ENCODE data around the gene NBPF3. TPM values are rescaled to one million over a fixed set of nuclear protein-coding genes. Genes with fewer than 3 reads are reported as not detected.
A peak's percentile ranks its signal among the peaks of the same experiment; 100 is the strongest.
"Not testable (repeated sequence)": the region's sequence is repeated elsewhere in the genome, so short reads cannot be mapped to it uniquely, and the experiment has no call there.

The NBPF3 gene
- total RNA-seq, 2 experiments from 2014 or later, result 8.2 to 8.5 TPM

DNA sequence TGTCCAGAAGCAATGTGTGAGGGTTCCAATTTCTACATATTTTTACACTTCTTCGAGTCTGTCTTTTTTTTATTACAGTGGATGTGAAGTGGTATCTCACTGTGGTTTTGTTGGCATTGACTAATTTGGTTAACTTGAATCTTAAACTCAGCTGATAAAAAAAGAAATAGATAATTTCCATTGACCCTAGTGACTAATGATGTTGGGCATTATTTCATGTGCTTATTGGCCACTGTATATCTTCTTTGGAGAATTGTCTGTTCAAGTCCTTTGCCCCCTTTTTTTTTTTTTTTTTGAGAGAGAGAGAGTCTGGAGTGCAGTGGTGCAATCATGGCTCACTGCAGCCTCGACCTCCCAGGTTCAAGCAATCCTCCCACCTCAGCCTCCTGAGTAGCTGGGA is 33.3 kb upstream of the NBPF3 start:
- TF ChIP-seq, protein P1, sequence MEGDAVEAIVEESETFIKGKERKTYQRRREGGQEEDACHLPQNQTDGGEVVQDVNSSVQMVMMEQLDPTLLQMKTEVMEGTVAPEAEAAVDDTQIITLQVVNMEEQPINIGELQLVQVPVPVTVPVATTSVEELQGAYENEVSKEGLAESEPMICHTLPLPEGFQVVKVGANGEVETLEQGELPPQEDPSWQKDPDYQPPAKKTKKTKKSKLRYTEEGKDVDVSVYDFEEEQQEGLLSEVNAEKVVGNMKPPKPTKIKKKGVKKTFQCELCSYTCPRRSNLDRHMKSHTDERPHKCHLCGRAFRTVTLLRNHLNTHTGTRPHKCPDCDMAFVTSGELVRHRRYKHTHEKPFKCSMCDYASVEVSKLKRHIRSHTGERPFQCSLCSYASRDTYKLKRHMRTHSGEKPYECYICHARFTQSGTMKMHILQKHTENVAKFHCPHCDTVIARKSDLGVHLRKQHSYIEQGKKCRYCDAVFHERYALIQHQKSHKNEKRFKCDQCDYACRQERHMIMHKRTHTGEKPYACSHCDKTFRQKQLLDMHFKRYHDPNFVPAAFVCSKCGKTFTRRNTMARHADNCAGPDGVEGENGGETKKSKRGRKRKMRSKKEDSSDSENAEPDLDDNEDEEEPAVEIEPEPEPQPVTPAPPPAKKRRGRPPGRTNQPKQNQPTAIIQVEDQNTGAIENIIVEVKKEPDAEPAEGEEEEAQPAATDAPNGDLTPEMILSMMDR (IDR thresholded peaks at IDR 0.05), result no peak
- CTCF ChIA-PET, result no interaction called here
- Mint-ChIP-seq H3K9me3 (no peaks in the 10 kb centered on the region), H3K4me1 (ENCODE audit: low read depth) (no peaks in the 10 kb centered on the region), H3K36me3 (ENCODE audit: low read depth) (no peaks in the 10 kb centered on the region), H3K27ac (no peak overlapping the region), H3K27me3 (peaks cover 5% of the 10 kb centered on the region), H3K4me3 (no peak overlapping the region)
- H3K27ac ChIP-seq (ENCODE audit: low read depth in 1 of 2, low read length in 2 of 2), result no peak overlapping the region
- DNase-seq (no peak), ATAC-seq (ENCODE audit: poor library complexity) (no peak)
- no peaks in the 10 kb centered on the region for H3K4me1 ChIP-seq (ENCODE audit: insufficient read depth, low read length)
- intact Hi-C loops (cut with DNase I, micrococcal nuclease), result no loop called here
- no peak overlapping the region for H3K4me3 ChIP-seq (ENCODE audit: low read length)
- H3K9me3 ChIP-seq (ENCODE audit: control insufficient read depth in 1 of 2, insufficient read depth in 1 of 2, low read length in 2 of 2), result no peaks in the 10 kb centered on the region
- POLR2A ChIA-PET, result no interaction called here
- H3K36me3 ChIP-seq (ENCODE audit: insufficient read depth, low read length), result no peaks in the 10 kb centered on the region
- H3K27me3 ChIP-seq (ENCODE audit: control insufficient read depth in 1 of 2, insufficient read depth in 2 of 2, low read length in 2 of 2), result no peaks in the 10 kb centered on the region

- H3K4me1 Mint-ChIP-seq (ENCODE audit: low read depth); POLR2A ChIA-PET; H3K4me3 Mint-ChIP-seq; CTCF ChIA-PET; H3K9me3 ChIP-seq (ENCODE audit: control insufficient read depth in 1 of 2, insufficient read depth in 1 of 2, low read length in 2 of 2); H3K27me3 ChIP-seq (ENCODE audit: control insufficient read depth in 1 of 2, insufficient read depth in 2 of 2, low read length in 2 of 2); intact Hi-C loops (cut with DNase I, micrococcal nuclease); H3K36me3 Mint-ChIP-seq (ENCODE audit: low read depth); H3K27ac Mint-ChIP-seq; H3K27me3 Mint-ChIP-seq; ATAC-seq (ENCODE audit: poor library complexity); H3K27ac ChIP-seq (ENCODE audit: low read depth in 1 of 2, low read length in 2 of 2); DNase-seq; H3K9me3 Mint-ChIP-seq; H3K36me3 ChIP-seq (ENCODE audit: insufficient read depth, low read length); H3K4me1 ChIP-seq (ENCODE audit: insufficient read depth, low read length); H3K4me3 ChIP-seq (ENCODE audit: low read length): not testable (repeated sequence)
These were observed 30.0 kb upstream of the NBPF3 start for GRCh38 chr1:21409897-21410296.

DNA sequence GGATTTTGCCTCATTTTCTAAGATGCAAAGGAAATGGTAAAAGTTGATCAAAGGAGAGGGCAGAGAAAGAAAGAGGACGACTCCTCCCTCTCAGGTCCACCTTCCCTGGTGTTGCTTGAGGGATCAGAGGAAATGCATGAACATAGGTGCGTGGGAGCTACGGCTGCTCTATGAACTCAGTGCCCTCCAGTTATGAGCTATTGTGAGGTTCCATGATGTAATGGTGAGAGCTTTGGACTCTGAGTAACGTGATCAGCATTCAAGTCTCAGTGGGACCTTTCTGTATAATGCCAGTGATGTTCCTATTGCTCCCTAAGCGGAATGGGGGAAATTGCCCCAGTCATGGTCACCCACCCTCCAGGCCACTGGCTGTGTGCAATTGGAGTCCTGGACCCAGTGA is 25.9 kb upstream of the NBPF3 start:
- H3K27ac ChIP-seq (ENCODE audit: low read depth in 1 of 2, low read length in 2 of 2), result no peak overlapping the region
- Mint-ChIP-seq H3K9me3 (no peaks in the 10 kb centered on the region), H3K27ac (no peak overlapping the region), H3K27me3 (peaks cover 24% of the 10 kb centered on the region), H3K4me1 (ENCODE audit: low read depth) (no peaks in the 10 kb centered on the region), H3K36me3 (ENCODE audit: low read depth) (no peaks in the 10 kb centered on the region), H3K4me3 (no peak overlapping the region)
- DNase-seq, result no peak
- ATAC-seq (ENCODE audit: poor library complexity), result no peak
- intact Hi-C loops (cut with DNase I, micrococcal nuclease), result no loop called here
- TF ChIP-seq, protein P1 (IDR thresholded peaks at IDR 0.05), result no peak
- H3K9me3 ChIP-seq (ENCODE audit: control insufficient read depth in 1 of 2, insufficient read depth in 1 of 2, low read length in 2 of 2), result no peaks in the 10 kb centered on the region
- H3K27me3 ChIP-seq (ENCODE audit: control insufficient read depth in 1 of 2, insufficient read depth in 2 of 2, low read length in 2 of 2), result no peaks in the 10 kb centered on the region
- H3K4me1 ChIP-seq (ENCODE audit: insufficient read depth, low read length), result no peaks in the 10 kb centered on the region
- no peak overlapping the region for H3K4me3 ChIP-seq (ENCODE audit: low read length)
- ChIA-PET CTCF (no interaction called here), POLR2A (no interaction called here)
- H3K36me3 ChIP-seq (ENCODE audit: insufficient read depth, low read length), result no peaks in the 10 kb centered on the region

DNA sequence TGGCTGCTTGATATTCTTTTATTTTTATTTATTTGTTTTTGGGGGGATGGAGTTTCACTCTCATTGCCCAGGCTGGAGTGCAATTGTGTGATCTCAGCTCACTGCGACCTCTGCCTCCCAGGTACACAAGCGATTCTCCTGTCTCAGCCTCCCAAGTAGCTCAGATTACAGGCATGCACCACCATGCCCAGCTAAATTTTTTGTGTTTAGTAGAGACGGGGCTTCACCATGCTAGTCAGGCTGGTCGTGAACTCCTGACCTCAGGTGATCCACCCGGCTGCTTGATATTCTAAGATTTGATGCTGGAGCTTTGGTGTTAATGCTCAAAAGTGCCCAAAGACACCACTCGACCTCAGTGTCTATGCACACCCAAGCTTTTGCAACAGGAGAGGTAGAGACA is 19.6 kb upstream of the NBPF3 start:
- H3K36me3 ChIP-seq (ENCODE audit: insufficient read depth, low read length); H3K9me3 ChIP-seq (ENCODE audit: control insufficient read depth in 1 of 2, insufficient read depth in 1 of 2, low read length in 2 of 2); H3K27me3 ChIP-seq (ENCODE audit: control insufficient read depth in 1 of 2, insufficient read depth in 2 of 2, low read length in 2 of 2); ATAC-seq (ENCODE audit: poor library complexity); H3K9me3 Mint-ChIP-seq; H3K27ac Mint-ChIP-seq; DNase-seq; H3K4me1 Mint-ChIP-seq (ENCODE audit: low read depth); H3K36me3 Mint-ChIP-seq (ENCODE audit: low read depth); CTCF ChIA-PET; H3K4me3 ChIP-seq (ENCODE audit: low read length); H3K4me3 Mint-ChIP-seq; H3K27ac ChIP-seq (ENCODE audit: low read depth in 1 of 2, low read length in 2 of 2); intact Hi-C loops (cut with DNase I, micrococcal nuclease); POLR2A ChIA-PET; H3K4me1 ChIP-seq (ENCODE audit: insufficient read depth, low read length): not testable (repeated sequence)
- H3K27me3 Mint-ChIP-seq, result peaks cover 37% of the 10 kb centered on the region

GRCh38 chr1:21421307-21421706 is 18.6 kb upstream of the NBPF3 start:
- ATAC-seq (ENCODE audit: poor library complexity); H3K4me1 Mint-ChIP-seq (ENCODE audit: low read depth); H3K27ac Mint-ChIP-seq; DNase-seq; H3K9me3 ChIP-seq (ENCODE audit: control insufficient read depth in 1 of 2, insufficient read depth in 1 of 2, low read length in 2 of 2); H3K9me3 Mint-ChIP-seq; H3K27ac ChIP-seq (ENCODE audit: low read depth in 1 of 2, low read length in 2 of 2); H3K4me1 ChIP-seq (ENCODE audit: insufficient read depth, low read length); H3K36me3 Mint-ChIP-seq (ENCODE audit: low read depth); H3K36me3 ChIP-seq (ENCODE audit: insufficient read depth, low read length); H3K27me3 ChIP-seq (ENCODE audit: control insufficient read depth in 1 of 2, insufficient read depth in 2 of 2, low read length in 2 of 2); H3K4me3 Mint-ChIP-seq; intact Hi-C loops (cut with DNase I, micrococcal nuclease); CTCF ChIA-PET; H3K4me3 ChIP-seq (ENCODE audit: low read length); POLR2A ChIA-PET: not testable (repeated sequence)
- peaks cover 34% of the 10 kb centered on the region for H3K27me3 Mint-ChIP-seq

- intact Hi-C loops (cut with DNase I, micrococcal nuclease); H3K27ac Mint-ChIP-seq; DNase-seq; H3K27ac ChIP-seq (ENCODE audit: low read depth in 1 of 2, low read length in 2 of 2); CTCF ChIA-PET; H3K4me3 Mint-ChIP-seq; H3K9me3 Mint-ChIP-seq; H3K36me3 Mint-ChIP-seq (ENCODE audit: low read depth); H3K4me1 Mint-ChIP-seq (ENCODE audit: low read depth); H3K4me1 ChIP-seq (ENCODE audit: insufficient read depth, low read length); POLR2A ChIA-PET; H3K36me3 ChIP-seq (ENCODE audit: insufficient read depth, low read length); H3K4me3 ChIP-seq (ENCODE audit: low read length); H3K27me3 ChIP-seq (ENCODE audit: control insufficient read depth in 1 of 2, insufficient read depth in 2 of 2, low read length in 2 of 2); H3K9me3 ChIP-seq (ENCODE audit: control insufficient read depth in 1 of 2, insufficient read depth in 1 of 2, low read length in 2 of 2): not testable (repeated sequence)
- peaks cover 11% of the 10 kb centered on the region for H3K27me3 Mint-ChIP-seq
- ATAC-seq (ENCODE audit: poor library complexity), result peak; percentile 43
These were observed 12.0 kb upstream of the NBPF3 start for GRCh38 chr1:21427798-21428480.

Measured in CD4-positive, alpha-beta T cell (primary cell).